ENCODE data around the gene NUFIP2. TPM values are rescaled to one million over a fixed set of nuclear protein-coding genes. Genes with fewer than 3 reads are reported as not detected.

The NUFIP2 gene
- total and polyA plus RNA-seq, 4 donors, result 2.7 to 30.2 (median 14.5) TPM

- TF ChIP-seq CTCF (IDR thresholded peaks at IDR 0.05; ENCODE audit: low read depth, low read length, missing input control) (no peak), JUND (IDR thresholded peaks at IDR 0.05) (no peak), RXRA (IDR thresholded peaks at IDR 0.05) (no peak), NR2F2 (IDR thresholded peaks at IDR 0.05) (no peak), TAF1 (conservative IDR thresholded peaks at IDR 0.05) (no peak), SP1 (IDR thresholded peaks at IDR 0.05) (no peak), FOXA1 (IDR thresholded peaks at IDR 0.05) (no peak), ZBTB33 (IDR thresholded peaks at IDR 0.05) (no peak), GABPA (IDR thresholded peaks at IDR 0.05 in 1 of 2, conservative IDR thresholded peaks at IDR 0.05 in 1 of 2) (no peak), EGR1 (IDR thresholded peaks at IDR 0.05; ENCODE audit: low read depth in 2 of 2) (no peak), FOXA2 (IDR thresholded peaks at IDR 0.05) (no peak), HNF4G (IDR thresholded peaks at IDR 0.05) (no peak)
- TF ChIP-seq, protein P1, sequence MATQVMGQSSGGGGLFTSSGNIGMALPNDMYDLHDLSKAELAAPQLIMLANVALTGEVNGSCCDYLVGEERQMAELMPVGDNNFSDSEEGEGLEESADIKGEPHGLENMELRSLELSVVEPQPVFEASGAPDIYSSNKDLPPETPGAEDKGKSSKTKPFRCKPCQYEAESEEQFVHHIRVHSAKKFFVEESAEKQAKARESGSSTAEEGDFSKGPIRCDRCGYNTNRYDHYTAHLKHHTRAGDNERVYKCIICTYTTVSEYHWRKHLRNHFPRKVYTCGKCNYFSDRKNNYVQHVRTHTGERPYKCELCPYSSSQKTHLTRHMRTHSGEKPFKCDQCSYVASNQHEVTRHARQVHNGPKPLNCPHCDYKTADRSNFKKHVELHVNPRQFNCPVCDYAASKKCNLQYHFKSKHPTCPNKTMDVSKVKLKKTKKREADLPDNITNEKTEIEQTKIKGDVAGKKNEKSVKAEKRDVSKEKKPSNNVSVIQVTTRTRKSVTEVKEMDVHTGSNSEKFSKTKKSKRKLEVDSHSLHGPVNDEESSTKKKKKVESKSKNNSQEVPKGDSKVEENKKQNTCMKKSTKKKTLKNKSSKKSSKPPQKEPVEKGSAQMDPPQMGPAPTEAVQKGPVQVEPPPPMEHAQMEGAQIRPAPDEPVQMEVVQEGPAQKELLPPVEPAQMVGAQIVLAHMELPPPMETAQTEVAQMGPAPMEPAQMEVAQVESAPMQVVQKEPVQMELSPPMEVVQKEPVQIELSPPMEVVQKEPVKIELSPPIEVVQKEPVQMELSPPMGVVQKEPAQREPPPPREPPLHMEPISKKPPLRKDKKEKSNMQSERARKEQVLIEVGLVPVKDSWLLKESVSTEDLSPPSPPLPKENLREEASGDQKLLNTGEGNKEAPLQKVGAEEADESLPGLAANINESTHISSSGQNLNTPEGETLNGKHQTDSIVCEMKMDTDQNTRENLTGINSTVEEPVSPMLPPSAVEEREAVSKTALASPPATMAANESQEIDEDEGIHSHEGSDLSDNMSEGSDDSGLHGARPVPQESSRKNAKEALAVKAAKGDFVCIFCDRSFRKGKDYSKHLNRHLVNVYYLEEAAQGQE (IDR thresholded peaks at IDR 0.05), result no peak
- TF ChIP-seq, protein P2, sequence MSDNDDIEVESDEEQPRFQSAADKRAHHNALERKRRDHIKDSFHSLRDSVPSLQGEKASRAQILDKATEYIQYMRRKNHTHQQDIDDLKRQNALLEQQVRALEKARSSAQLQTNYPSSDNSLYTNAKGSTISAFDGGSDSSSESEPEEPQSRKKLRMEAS (IDR thresholded peaks at IDR 0.05), result no peak
- Histone ChIP-seq H3K4me1 (ENCODE audit: control insufficient read depth in 4 of 4, insufficient read depth in 4 of 4, low read length in 3 of 4) (no peaks in the 10 kb centered on the region), H3K9me3 (ENCODE audit: control insufficient read depth in 4 of 4, low read length in 3 of 4) (no peaks in the 10 kb centered on the region), H3K9ac (ENCODE audit: low read depth in 1 of 2, low read length in 2 of 2) (no peak overlapping the region), H3K4me3 (ENCODE audit: low read depth in 1 of 3, low read length in 3 of 3) (no peak overlapping the region), H3K36me3 (ENCODE audit: control insufficient read depth in 4 of 4, insufficient read depth in 3 of 4, low read depth in 1 of 4, low read length in 3 of 4) (no peaks in the 10 kb centered on the region), H3K27ac (ENCODE audit: low read depth in 1 of 2, low read length in 2 of 2) (no peak overlapping the region), H3K27me3 (ENCODE audit: control insufficient read depth in 4 of 4, insufficient read depth in 4 of 4, low read length in 3 of 4) (no peaks in the 10 kb centered on the region)
- 85% methylated on average over 11 of the region's 11 CpGs for WGBS
- no peak for DNase-seq (ENCODE audit: low spot score)
Observed at GRCh38 chr17:29342158-29342765, 48.3 kb upstream of the NUFIP2 start.

DNA sequence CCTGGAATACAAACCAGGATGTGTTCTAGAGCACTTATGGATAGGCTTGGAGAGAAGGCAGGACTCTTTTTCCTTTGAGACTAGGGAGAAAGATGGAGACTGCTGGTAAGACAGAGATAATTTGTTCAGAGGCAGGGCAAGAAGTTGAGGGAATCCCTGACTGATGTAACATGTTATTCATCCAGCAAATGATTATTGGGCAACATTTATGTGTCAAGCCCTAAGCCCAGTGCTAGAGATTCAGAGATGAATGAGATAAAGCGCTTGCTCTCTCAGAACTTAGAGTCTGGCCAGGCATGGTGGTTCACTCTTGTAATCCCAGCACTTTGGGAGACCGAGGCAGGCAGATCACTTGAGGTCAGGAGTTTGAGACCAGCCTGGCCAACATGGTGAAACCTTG lies 47.8 kb upstream of the NUFIP2 start:
- H3K4me1 ChIP-seq (ENCODE audit: control insufficient read depth in 4 of 4, insufficient read depth in 4 of 4, low read length in 3 of 4), result no peaks in the 10 kb centered on the region
- H3K36me3 ChIP-seq (ENCODE audit: control insufficient read depth in 4 of 4, insufficient read depth in 3 of 4, low read depth in 1 of 4, low read length in 3 of 4), result no peaks in the 10 kb centered on the region
- H3K27me3 ChIP-seq (ENCODE audit: control insufficient read depth in 4 of 4, insufficient read depth in 4 of 4, low read length in 3 of 4), result no peaks in the 10 kb centered on the region
- DNase-seq (ENCODE audit: low spot score), result no peak
- no peak overlapping the region for H3K4me3 ChIP-seq (ENCODE audit: low read depth in 1 of 3, low read length in 3 of 3)
- H3K9ac ChIP-seq (ENCODE audit: low read depth in 1 of 2, low read length in 2 of 2), result no peak overlapping the region
- H3K27ac ChIP-seq (ENCODE audit: low read depth in 1 of 2, low read length in 2 of 2), result no peak overlapping the region
- WGBS, result 90% methylated on average over 2 of the region's 2 CpGs
- no peaks in the 10 kb centered on the region for H3K9me3 ChIP-seq (ENCODE audit: control insufficient read depth in 4 of 4, low read length in 3 of 4)
- TF ChIP-seq HNF4A (conservative IDR thresholded peaks at IDR 0.05) (no peak), ATF3 (IDR thresholded peaks at IDR 0.05) (no peak), EGR1 (IDR thresholded peaks at IDR 0.05; ENCODE audit: low read depth in 2 of 2) (no peak), HNF4G (IDR thresholded peaks at IDR 0.05) (no peak), RXRA (IDR thresholded peaks at IDR 0.05) (no peak), TAF1 (conservative IDR thresholded peaks at IDR 0.05) (no peak), FOXA2 (IDR thresholded peaks at IDR 0.05) (no peak), NR2F2 (IDR thresholded peaks at IDR 0.05) (no peak), YY1 (IDR thresholded peaks at IDR 0.05) (no peak), CTCF (IDR thresholded peaks at IDR 0.05; ENCODE audit: low read depth, low read length, missing input control) (no peak)
- TF ChIP-seq, protein P2 (IDR thresholded peaks at IDR 0.05), result no peak
- TF ChIP-seq, protein P1 (IDR thresholded peaks at IDR 0.05), result no peak
